Spleen (tissue), 11 donors: ENCODE data around the gene NOD2. TPM values are rescaled to one million over a fixed set of nuclear protein-coding genes. Genes with fewer than 3 reads are reported as not detected.

Source experiments
- DNase-seq: peaks from one replicate; pipeline ENCODE4 v3.0.0-alpha.2; 2020
- H3K27ac ChIP-seq, 8 donors: fragments of 200-600 bp; sonication (generic) in 7 of 8; 1 replicate in 4 of 8; 2 replicates in 4 of 8; pipeline versions ENCODE4 v1.5.0 to v1.8.0; 2016 to 2021; ENCODE audit warnings: inconsistent platforms in 4 of 8, mild to moderate bottlenecking in 4 of 8, moderate library complexity in 1 of 8
- H3K27me3 ChIP-seq, 7 donors: fragments of 200-600 bp; sonication (generic) in 6 of 7; replicated peaks in 1 of 7; 1 replicate in 4 of 7; 2 replicates in 3 of 7; pipeline versions ENCODE4 v1.5.0 to v1.8.0; 2016 to 2021; ENCODE audit warnings: inconsistent platforms in 3 of 7, mild to moderate bottlenecking in 1 of 7
- H3K36me3 ChIP-seq, 6 donors: fragments of 200-600 bp; sonication (generic) in 5 of 6; 1 replicate in 4 of 6; 2 replicates in 2 of 6; pipeline versions ENCODE4 v1.5.0 to v1.8.0; 2016 to 2021; ENCODE audit warnings: inconsistent platforms in 2 of 6
- H3K4me1 ChIP-seq, 6 donors: fragments of 200-600 bp; sonication (generic) in 5 of 6; 1 replicate in 3 of 6; 2 replicates in 3 of 6; pipeline versions ENCODE4 v1.5.0 to v1.8.0; 2016 to 2021; ENCODE audit warnings: inconsistent platforms in 3 of 6
- H3K4me3 ChIP-seq, 8 donors: fragments of 200-600 bp; sonication (generic) in 7 of 8; 1 replicate in 4 of 8; 2 replicates in 4 of 8; pipeline versions ENCODE4 v1.5.0 to v1.8.0; 2016 to 2021; ENCODE audit warnings: inconsistent platforms in 4 of 8, mild to moderate bottlenecking in 4 of 8, moderate library complexity in 2 of 8
- H3K9me3 ChIP-seq, 8 donors: fragments of 200-600 bp; sonication (generic) in 7 of 8; 1 replicate in 4 of 8; 2 replicates in 4 of 8; pipeline versions ENCODE4 v1.5.0 to v1.8.0; 2016 to 2021; ENCODE audit warnings: inconsistent platforms in 4 of 8
- POLR2A ChIP-seq, 3 donors: fragments of 450-650 bp; IDR thresholded peaks; one replicate each; pipeline ENCODE4 v1.5.1; 2017; ENCODE audit warnings: antibody characterized with exemption in 3 of 3, mild to moderate bottlenecking in 1 of 3
- POLR2AphosphoS5 ChIP-seq, 3 donors: sonication (generic); formaldehyde crosslinking; IDR thresholded peaks; one replicate each; pipeline ENCODE4 v1.5.1; 2017; ENCODE audit warnings: antibody characterized with exemption in 3 of 3
- WGBS, 5 donors: extraction: QIAGEN DNeasy Blood & Tissue Kit in 3 of 5; methylation state at CpG; one replicate each; pipeline versions ENCODE4 v1.1.5 to v1.1.7; 2013 to 2018; 5-methylcytosine and 5-hydroxymethylcytosine counted together
- intact Hi-C: fragments of 100-400 bp; cut with DNase I; formaldehyde crosslinking; loops from one replicate; pipeline ENCODE4 v1.15.0; 2023; ENCODE audit warnings: low total_unique reads
- polyA plus RNA-seq, 3 donors: library from polyadenylated mRNA; stranded (reverse); fragments of 200-250 nt; gene quantifications; one replicate each; pipeline ENCODE4 v1.2.1, GENCODE V29; 2013
- total RNA-seq, 7 donors: library from RNA; depleted of rRNA in 3 of 7; stranded (reverse); fragments of >200 nt in 3 of 7; fragmentation: NEBNext Ultra II Directional in 4 of 7; extraction: Animal tissue kit (Norgen Biotek cat#: 25700) in 4 of 7; gene quantifications; one replicate each; pipeline versions ENCODE4 v1.1.0 to v1.2.1, GENCODE V29; 2016 to 2021
- TF ChIP-seq, protein P1 (sequence below), 11 experiments: fragments of 200-600 bp in 7 of 11; fragments of 450-650 bp in 4 of 11; sonication (generic) in 4 of 11; IDR thresholded peaks in 8 of 11; conservative IDR thresholded peaks in 3 of 11; 1 replicate in 7 of 11; 2 replicates in 4 of 11; pipeline versions ENCODE4 v1.4.0 to v1.8.0; 2016 to 2021; ENCODE audit warnings: antibody characterized with exemption in 11 of 11, inconsistent platforms in 4 of 11, mild to moderate bottlenecking in 1 of 11
- donor health status: healthy with polysubstance abuse.
- donor health status: DM: no; HTN: no; CAD: no; lungs with moderate emphysema.
- donor health status: DM: no; HTN: no; CAD: no.
- donor health status: Bipolar disorder and iron deficiency.
- donor health status: healthy.
- donor health status: DM: no; HTN: no; CAD: no.
- donor health status: DM: yes; HTN: yes; CAD: no.

The NOD2 gene
- total and polyA plus RNA-seq, 10 donors, result 0.41 to 23.2 (median 9.5) TPM

DNA sequence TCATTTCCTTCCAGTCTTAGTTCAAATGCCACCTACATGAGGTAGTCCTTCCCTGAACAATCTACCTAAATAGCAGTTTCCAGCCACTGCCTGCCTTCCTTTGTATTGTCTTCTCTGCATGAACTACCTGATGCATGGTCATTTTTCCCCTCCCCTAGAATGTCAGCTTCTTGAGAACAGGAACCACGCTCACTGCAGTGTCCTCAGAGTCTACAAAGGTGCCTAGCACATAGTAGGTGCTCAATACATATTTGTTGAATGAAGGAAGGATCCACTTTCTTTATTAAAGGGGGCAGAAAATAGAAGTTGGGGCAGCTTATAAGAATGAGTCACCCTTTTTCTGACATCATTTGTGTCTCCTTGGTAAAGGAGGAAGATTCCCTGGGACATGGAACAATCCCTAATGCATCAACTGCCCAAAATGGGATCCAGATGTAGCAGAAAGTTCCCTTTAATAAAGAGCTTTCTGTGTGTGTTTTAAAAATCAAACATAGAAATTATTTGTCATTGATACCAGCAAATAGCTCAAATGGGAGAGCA lies 44.1 kb downstream of the NOD2 start:
- TF ChIP-seq, protein P1, sequence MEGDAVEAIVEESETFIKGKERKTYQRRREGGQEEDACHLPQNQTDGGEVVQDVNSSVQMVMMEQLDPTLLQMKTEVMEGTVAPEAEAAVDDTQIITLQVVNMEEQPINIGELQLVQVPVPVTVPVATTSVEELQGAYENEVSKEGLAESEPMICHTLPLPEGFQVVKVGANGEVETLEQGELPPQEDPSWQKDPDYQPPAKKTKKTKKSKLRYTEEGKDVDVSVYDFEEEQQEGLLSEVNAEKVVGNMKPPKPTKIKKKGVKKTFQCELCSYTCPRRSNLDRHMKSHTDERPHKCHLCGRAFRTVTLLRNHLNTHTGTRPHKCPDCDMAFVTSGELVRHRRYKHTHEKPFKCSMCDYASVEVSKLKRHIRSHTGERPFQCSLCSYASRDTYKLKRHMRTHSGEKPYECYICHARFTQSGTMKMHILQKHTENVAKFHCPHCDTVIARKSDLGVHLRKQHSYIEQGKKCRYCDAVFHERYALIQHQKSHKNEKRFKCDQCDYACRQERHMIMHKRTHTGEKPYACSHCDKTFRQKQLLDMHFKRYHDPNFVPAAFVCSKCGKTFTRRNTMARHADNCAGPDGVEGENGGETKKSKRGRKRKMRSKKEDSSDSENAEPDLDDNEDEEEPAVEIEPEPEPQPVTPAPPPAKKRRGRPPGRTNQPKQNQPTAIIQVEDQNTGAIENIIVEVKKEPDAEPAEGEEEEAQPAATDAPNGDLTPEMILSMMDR (IDR thresholded peaks at IDR 0.05 in 8 of 11, conservative IDR thresholded peaks at IDR 0.05 in 3 of 11), result no peak
- TF ChIP-seq POLR2A (IDR thresholded peaks at IDR 0.05), result no peak
- no peak for TF ChIP-seq POLR2AphosphoS5 (IDR thresholded peaks at IDR 0.05)
- WGBS, 5 donors, result 86 to 100% (median 94%) methylated on average over 1 of the region's 1 CpG
- no peaks in the 10 kb centered on the region for H3K27me3 ChIP-seq
- peaks cover 0 to 16% (median 0%) of the 10 kb centered on the region in 6 donors for H3K36me3 ChIP-seq
- no peak overlapping the region for H3K4me3 ChIP-seq
- H3K9me3 ChIP-seq, result no peaks in the 10 kb centered on the region
- H3K27ac ChIP-seq, result no peak overlapping the region
- H3K4me1 ChIP-seq, result peaks cover 0 to 26% (median 9%) of the 10 kb centered on the region in 6 donors
- intact Hi-C loops, result no loop called here
- no peak for DNase-seq

DNA sequence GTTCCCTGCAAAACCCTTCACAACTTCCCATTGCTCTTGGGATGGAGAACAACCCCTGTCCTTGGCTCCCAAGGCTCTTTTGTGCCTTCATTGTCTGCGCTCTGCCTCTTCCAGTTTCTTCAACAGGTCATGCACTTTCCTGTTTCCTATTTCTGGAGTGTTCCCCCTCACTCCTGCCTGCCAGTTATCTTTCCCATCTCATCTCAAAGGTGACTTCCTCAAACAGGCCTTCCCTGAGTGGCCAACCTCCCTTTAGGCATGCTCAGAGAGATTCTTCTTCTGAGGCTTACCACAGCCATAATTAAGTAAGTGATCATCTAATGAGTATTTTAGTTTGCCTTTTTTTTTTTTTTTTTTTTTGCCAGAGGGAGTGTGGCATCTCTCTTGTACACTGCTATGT lies 45.6 kb downstream of the NOD2 start:
- TF ChIP-seq, protein P1 (IDR thresholded peaks at IDR 0.05 in 8 of 11, conservative IDR thresholded peaks at IDR 0.05 in 3 of 11), result no peak
- TF ChIP-seq POLR2AphosphoS5 (IDR thresholded peaks at IDR 0.05), result no peak
- TF ChIP-seq POLR2A (IDR thresholded peaks at IDR 0.05), result no peak
- H3K27me3 ChIP-seq, result no peaks in the 10 kb centered on the region
- WGBS, 5 donors, result 80 to 95% (median 84%) methylated on average over 1 of the region's 1 CpG
- intact Hi-C loops, result no loop called here
- H3K27ac ChIP-seq, result no peak overlapping the region
- H3K4me1 ChIP-seq, result peaks cover 12 to 41% (median 21%) of the 10 kb centered on the region in 6 donors
- H3K4me3 ChIP-seq, result no peak overlapping the region
- DNase-seq, result no peak
- peaks cover 0 to 12% (median 0%) of the 10 kb centered on the region in 6 donors for H3K36me3 ChIP-seq
- no peaks in the 10 kb centered on the region for H3K9me3 ChIP-seq

DNA sequence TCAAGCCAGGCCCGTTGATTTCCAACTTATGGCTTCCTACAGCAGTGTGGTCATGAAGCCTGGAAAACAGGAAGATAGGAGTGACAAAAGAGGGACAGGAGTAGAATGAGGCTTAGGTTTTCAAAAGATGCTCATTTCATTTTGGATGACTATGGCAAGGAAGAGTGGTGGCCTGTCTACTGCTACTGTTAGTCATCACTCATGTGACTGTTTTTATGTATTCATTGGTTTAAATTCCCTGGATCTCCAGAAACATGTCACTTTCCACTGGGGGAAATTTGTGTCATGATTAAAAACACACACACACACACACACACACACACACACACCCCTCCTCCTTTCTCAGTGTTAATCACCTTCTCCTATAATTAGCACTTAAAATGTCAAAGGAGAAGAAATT lies 47.3 kb downstream of the NOD2 start:
- H3K27ac ChIP-seq, result peak overlapping the region; percentile 77 to 100 (median 99)

DNA sequence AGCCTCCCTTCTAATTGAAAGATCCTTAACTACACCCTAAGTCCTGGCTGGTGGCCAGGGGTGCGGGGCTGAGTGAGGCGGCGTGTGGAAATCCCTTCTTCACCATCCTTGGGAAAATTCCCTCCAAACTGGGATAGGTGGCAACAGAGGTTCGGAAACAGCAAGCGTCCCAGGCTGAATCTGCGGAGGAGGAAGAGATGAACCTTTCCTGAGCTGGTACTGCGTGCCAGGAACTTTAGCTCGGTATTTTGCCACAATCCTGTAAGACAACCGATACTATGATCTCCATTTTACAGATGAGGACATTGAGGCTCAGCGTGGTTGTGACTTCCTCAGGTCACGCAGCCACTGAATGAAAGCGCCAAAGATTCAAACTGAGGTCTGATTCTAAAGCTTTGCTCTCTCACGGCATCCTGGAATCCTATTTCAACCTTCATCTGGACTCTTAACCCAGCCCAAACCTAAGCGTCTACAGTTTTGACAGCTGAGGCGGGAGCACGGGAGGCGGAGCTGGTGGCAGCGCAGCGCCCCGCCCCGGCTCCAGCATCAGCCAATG lies 47.9 kb downstream of the NOD2 start:
- 11 to 15% (median 15%) methylated on average over 17 to 21 of the region's 21 CpGs for WGBS, 5 donors
- intact Hi-C loops, result no loop called here

More for the DNA sequence above, 47.3 kb downstream of the NOD2 start:
- peaks cover 0 to 21% (median 0%) of the 10 kb centered on the region in 6 donors for H3K36me3 ChIP-seq
- no peaks in the 10 kb centered on the region for H3K9me3 ChIP-seq
- TF ChIP-seq, protein P1 (IDR thresholded peaks at IDR 0.05 in 8 of 11, conservative IDR thresholded peaks at IDR 0.05 in 3 of 11), result no peak
- no peak for TF ChIP-seq POLR2AphosphoS5 (IDR thresholded peaks at IDR 0.05)
- TF ChIP-seq POLR2A (IDR thresholded peaks at IDR 0.05), result no peak
- H3K4me1 ChIP-seq, result peaks cover 29 to 55% (median 38%) of the 10 kb centered on the region in 6 donors
- WGBS, 5 donors, result 52 to 81% (median 71%) methylated on average over 1 of the region's 1 CpG
- no peak for DNase-seq
- H3K4me3 ChIP-seq, result peak overlapping the region in 1 of 8 donors; percentile 90
- intact Hi-C loops, result no loop called here
- no peaks in the 10 kb centered on the region for H3K27me3 ChIP-seq

More for the DNA sequence above, 47.9 kb downstream of the NOD2 start:
- Histone ChIP-seq H3K36me3 (peaks cover 0 to 26% (median 0%) of the 10 kb centered on the region in 6 donors), H3K4me3 (peak overlapping the region; percentile 38 to 90 (median 83)), H3K9me3 (no peaks in the 10 kb centered on the region), H3K27me3 (no peaks in the 10 kb centered on the region), H3K27ac (peak overlapping the region; percentile 77 to 100 (median 99)), H3K4me1 (peaks cover 34 to 58% (median 44%) of the 10 kb centered on the region in 6 donors)
- TF ChIP-seq, protein P1 (IDR thresholded peaks at IDR 0.05 in 8 of 11, conservative IDR thresholded peaks at IDR 0.05 in 3 of 11), result no peak
- TF ChIP-seq POLR2AphosphoS5 (IDR thresholded peaks at IDR 0.05) (no peak), POLR2A (IDR thresholded peaks at IDR 0.05) (no peak)
- DNase-seq, result no peak
